Right renal cortex interstitium (tissue), 3 donors: Measurements from ENCODE around the gene AMMECR1. TPM values are rescaled to one million over a fixed set of nuclear protein-coding genes. Genes with fewer than 3 reads are reported as not detected.
A peak's percentile ranks its signal among the peaks of the same experiment; 100 is the strongest.
"Not testable (repeated sequence)": the region's sequence is repeated elsewhere in the genome, so short reads cannot be mapped to it uniquely, and the experiment has no call there.

Experiments
- DNase-seq, 3 donors: peaks; one replicate each; pipeline ENCODE4 v3.0.0-alpha.2; 2013; ENCODE audit warnings: low read depth in 3 of 3, low spot score in 2 of 3
- polyA plus RNA-seq, 3 donors: library from polyadenylated mRNA; unstranded; fragments of 120-200 nt; gene quantifications; one replicate each; pipeline ENCODE4 v1.2.1, GENCODE V29; 2013; ENCODE audit not compliant: insufficient read length in 3 of 3

The AMMECR1 gene
- polyA plus RNA-seq, 3 donors, result 18.8 to 19.6 (median 19.2) TPM

- no peak for DNase-seq
Measured at GRCh38 chrX:110173192-110174175, 144.4 kb downstream of the AMMECR1 start.

- no peak for DNase-seq
Measured at GRCh38 chrX:110172215-110172614, 145.7 kb downstream of the AMMECR1 start.

GRCh38 chrX:110171442-110171841, 146.4 kb downstream of the AMMECR1 start:
- no peak for DNase-seq

- DNase-seq, result no peak
Measured at GRCh38 chrX:110170029-110170428, 147.9 kb downstream of the AMMECR1 start.

- DNase-seq, result no peak
Measured at GRCh38 chrX:110168585-110168984, 149.3 kb downstream of the AMMECR1 start.

- DNase-seq, result no peak
Measured at GRCh38 chrX:110167952-110168451, 149.9 kb downstream of the AMMECR1 start.

- no peak for DNase-seq
Measured at GRCh38 chrX:110163488-110163887, 154.4 kb downstream of the AMMECR1 start.

- no peak for DNase-seq
Measured at GRCh38 chrX:110162867-110163266, 155.0 kb downstream of the AMMECR1 start.

- DNase-seq, result no peak
Measured at GRCh38 chrX:110162131-110162530, 155.8 kb downstream of the AMMECR1 start.

GRCh38 chrX:110161361-110161686, 156.6 kb downstream of the AMMECR1 start:
- no peak for DNase-seq

- DNase-seq, result no peak
Measured at GRCh38 chrX:110159865-110160264, 158.0 kb downstream of the AMMECR1 start.

GRCh38 chrX:110159235-110159634, 158.7 kb downstream of the AMMECR1 start:
- no peak for DNase-seq

GRCh38 chrX:110157444-110157843, 160.4 kb downstream of the AMMECR1 start:
- DNase-seq, result no peak

- no peak for DNase-seq
Measured at GRCh38 chrX:110156167-110156754, 161.6 kb downstream of the AMMECR1 start.

GRCh38 chrX:110155759-110156158, 162.1 kb downstream of the AMMECR1 start:
- DNase-seq, result no peak

GRCh38 chrX:110154328-110154727, 163.6 kb downstream of the AMMECR1 start:
- not testable (repeated sequence) for DNase-seq

GRCh38 chrX:110153896-110154295, 164.0 kb downstream of the AMMECR1 start:
- no peak for DNase-seq

GRCh38 chrX:110153244-110153643, 164.6 kb downstream of the AMMECR1 start:
- DNase-seq, result no peak

- peak; percentile 27 to 39 (median 38) for DNase-seq
Measured at GRCh38 chrX:110146521-110146920, 171.4 kb downstream of the AMMECR1 start.

- no peak for DNase-seq
Measured at GRCh38 chrX:110145854-110146253, 172.0 kb downstream of the AMMECR1 start.

GRCh38 chrX:110145311-110145710, 172.6 kb downstream of the AMMECR1 start:
- no peak for DNase-seq
